ENCODE data around the gene GALNT18. TPM values are rescaled to one million over a fixed set of nuclear protein-coding genes. Genes with fewer than 3 reads are reported as not detected.

GALNT18 gene
- total RNA-seq, 4 donors from 2014 or later, result 4.7 to 20.4 (median 14.1) TPM

DNA sequence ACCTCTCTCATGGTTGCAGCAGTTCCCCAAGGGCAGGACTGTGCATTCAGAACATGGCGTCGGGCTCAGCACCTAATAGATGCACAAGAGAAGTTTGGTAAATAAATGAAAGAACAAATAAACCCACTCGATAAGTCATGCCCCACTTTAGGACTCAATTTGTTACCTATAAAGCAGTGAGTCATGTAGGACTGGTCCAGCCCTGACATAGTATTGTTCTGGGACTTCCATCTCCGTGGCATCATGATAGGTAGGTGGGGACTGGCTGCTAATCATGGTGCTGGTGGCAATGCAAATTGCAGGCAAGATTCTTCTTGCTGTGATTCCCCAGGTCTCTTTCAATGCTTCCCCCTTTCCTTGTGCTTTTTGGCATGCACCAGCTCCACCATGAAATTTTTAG is 150.6 kb downstream of the GALNT18 start:
- no peak overlapping the region for H3K27ac ChIP-seq
- TF ChIP-seq, protein P1, sequence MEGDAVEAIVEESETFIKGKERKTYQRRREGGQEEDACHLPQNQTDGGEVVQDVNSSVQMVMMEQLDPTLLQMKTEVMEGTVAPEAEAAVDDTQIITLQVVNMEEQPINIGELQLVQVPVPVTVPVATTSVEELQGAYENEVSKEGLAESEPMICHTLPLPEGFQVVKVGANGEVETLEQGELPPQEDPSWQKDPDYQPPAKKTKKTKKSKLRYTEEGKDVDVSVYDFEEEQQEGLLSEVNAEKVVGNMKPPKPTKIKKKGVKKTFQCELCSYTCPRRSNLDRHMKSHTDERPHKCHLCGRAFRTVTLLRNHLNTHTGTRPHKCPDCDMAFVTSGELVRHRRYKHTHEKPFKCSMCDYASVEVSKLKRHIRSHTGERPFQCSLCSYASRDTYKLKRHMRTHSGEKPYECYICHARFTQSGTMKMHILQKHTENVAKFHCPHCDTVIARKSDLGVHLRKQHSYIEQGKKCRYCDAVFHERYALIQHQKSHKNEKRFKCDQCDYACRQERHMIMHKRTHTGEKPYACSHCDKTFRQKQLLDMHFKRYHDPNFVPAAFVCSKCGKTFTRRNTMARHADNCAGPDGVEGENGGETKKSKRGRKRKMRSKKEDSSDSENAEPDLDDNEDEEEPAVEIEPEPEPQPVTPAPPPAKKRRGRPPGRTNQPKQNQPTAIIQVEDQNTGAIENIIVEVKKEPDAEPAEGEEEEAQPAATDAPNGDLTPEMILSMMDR (IDR thresholded peaks at IDR 0.05), result no peak
- TF ChIP-seq POLR2A (IDR thresholded peaks at IDR 0.05), result no peak
- no peak overlapping the region for H3K4me3 ChIP-seq
- DNase-seq, result no peak
- 73 to 82% methylated on average over 4 of the region's 4 CpGs for WGBS, 2 donors
- intact Hi-C loops (cut with DNase I), result no loop called here
- H3K36me3 ChIP-seq, result no peaks in the 10 kb centered on the region
- H3K27me3 ChIP-seq, result no peaks in the 10 kb centered on the region
- H3K4me1 ChIP-seq, result no peaks in the 10 kb centered on the region
- H3K9me3 ChIP-seq, result no peaks in the 10 kb centered on the region

DNA sequence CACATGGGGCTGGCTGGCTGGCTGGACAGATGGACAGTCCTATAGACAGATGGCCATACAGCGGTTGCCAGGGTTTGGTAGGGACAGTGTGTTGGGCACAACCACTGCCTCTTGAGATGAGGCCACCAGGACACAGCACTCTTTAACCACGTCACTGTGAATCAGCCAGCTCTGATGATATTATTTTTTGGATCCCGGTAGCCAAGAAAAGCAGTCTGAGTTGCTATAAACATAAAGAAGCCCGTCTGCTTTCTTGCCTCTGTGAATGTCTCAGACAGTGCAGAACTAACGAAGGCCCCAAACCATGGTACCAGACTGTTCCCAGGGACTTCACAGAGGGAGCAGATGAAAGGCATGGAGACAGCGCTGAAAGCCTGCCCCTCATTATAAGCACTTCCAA is 152.9 kb downstream of the GALNT18 start:
- no peak for TF ChIP-seq POLR2A (IDR thresholded peaks at IDR 0.05)
- TF ChIP-seq, protein P1 (IDR thresholded peaks at IDR 0.05), result no peak
- Histone ChIP-seq H3K4me3 (no peak overlapping the region), H3K9me3 (no peaks in the 10 kb centered on the region), H3K36me3 (no peaks in the 10 kb centered on the region), H3K27ac (peak overlapping the region in 1 of 4 donors; percentile 14), H3K4me1 (peaks cover 0 to 5% (median 0%) of the 10 kb centered on the region in 3 donors), H3K27me3 (no peaks in the 10 kb centered on the region)
- WGBS, 2 donors, result 74 to 76% methylated on average over 4 to 6 of the region's 6 CpGs
- intact Hi-C loops (cut with DNase I), result no loop called here
- no peak for DNase-seq

DNA sequence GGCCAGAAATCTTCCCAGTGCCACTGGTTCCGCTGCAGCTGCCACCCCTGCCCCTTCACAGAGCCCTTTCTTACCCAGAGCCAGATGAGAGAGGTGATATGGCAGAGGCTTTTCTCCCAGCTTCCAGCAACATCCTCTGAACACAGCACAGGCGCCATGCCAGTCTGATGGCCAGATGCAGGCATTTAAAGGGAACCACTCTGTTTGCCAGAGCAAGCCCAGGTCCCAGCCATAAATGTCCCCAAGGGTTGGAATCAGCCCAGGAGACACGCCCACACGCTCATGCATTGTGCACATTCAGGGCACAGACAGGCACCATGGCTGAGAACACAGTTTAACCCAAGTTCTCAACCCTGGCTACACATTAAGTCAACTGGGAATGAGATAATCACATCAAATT is 154.5 kb downstream of the GALNT18 start:
- DNase-seq, result no peak
- Histone ChIP-seq H3K4me1 (peaks cover 0 to 20% (median 0%) of the 10 kb centered on the region in 3 donors), H3K9me3 (no peaks in the 10 kb centered on the region), H3K27ac (no peak overlapping the region), H3K36me3 (no peaks in the 10 kb centered on the region), H3K4me3 (no peak overlapping the region), H3K27me3 (no peaks in the 10 kb centered on the region)
- no peak for TF ChIP-seq POLR2A (IDR thresholded peaks at IDR 0.05)
- TF ChIP-seq, protein P1 (IDR thresholded peaks at IDR 0.05), result no peak
- intact Hi-C loops (cut with DNase I), result no loop called here
- WGBS, 2 donors, result 70 to 80% methylated on average over 2 of the region's 4 CpGs

DNA sequence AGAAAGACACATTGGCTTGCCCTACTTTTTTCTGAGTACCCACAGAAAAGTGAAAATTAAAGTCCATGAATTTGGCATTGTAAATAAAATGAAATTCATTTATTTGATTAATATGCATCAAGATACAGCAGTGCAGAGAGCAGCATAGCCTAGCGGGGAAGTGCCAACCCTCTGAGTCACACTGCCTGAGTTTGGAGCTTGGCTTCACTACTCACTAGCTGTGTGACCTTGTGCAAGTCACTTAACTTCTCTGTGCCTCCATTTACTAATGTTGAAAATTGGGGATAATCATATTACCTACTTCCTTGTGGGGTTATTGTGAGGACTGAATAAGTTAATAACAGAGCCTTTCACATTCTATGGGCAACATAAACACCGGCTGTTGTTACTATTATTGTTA is 157.2 kb downstream of the GALNT18 start:
- H3K27me3 ChIP-seq, result no peaks in the 10 kb centered on the region
- 86 to 88% methylated on average over 2 of the region's 2 CpGs for WGBS, 2 donors
- no peak overlapping the region for H3K4me3 ChIP-seq
- H3K36me3 ChIP-seq, result no peaks in the 10 kb centered on the region
- H3K4me1 ChIP-seq, result peaks cover 0 to 33% (median 4%) of the 10 kb centered on the region in 3 donors
- no peaks in the 10 kb centered on the region for H3K9me3 ChIP-seq
- DNase-seq, result no peak
- intact Hi-C loops (cut with DNase I), result no loop called here
- no peak for TF ChIP-seq POLR2A (IDR thresholded peaks at IDR 0.05)
- TF ChIP-seq, protein P1 (IDR thresholded peaks at IDR 0.05), result no peak
- H3K27ac ChIP-seq, result no peak overlapping the region

DNA sequence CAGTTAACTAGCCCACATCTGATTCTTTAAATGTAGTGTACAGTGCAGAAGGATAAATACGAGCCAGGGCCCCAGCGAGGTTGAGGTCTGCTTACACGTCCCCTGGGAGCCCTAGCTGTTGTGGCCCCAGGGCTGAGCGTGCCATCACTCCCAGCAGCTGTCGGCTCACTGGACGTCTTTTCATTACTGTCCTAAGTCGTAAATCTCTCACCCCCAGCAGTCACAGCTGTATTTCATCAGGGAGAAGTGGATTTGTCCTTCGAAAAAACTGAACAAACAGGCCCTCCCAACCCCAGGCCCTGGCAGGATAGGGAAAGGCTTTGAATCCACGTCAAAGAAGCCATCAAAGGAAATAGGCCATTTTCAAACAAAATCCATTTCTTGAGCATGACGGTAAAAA is 158.4 kb downstream of the GALNT18 start:
- no peak for DNase-seq
- Histone ChIP-seq H3K27me3 (no peaks in the 10 kb centered on the region), H3K4me3 (no peak overlapping the region), H3K36me3 (no peaks in the 10 kb centered on the region), H3K9me3 (no peaks in the 10 kb centered on the region), H3K27ac (peak overlapping the region in 3 of 4 donors; percentile 7 to 28 (median 19)), H3K4me1 (peaks cover 0 to 33% (median 4%) of the 10 kb centered on the region in 3 donors)
- WGBS, 2 donors, result 52 to 54% methylated on average over 10 of the region's 10 CpGs
- intact Hi-C loops (cut with DNase I), result no loop called here
- TF ChIP-seq, protein P1 (IDR thresholded peaks at IDR 0.05), result no peak
- no peak for TF ChIP-seq POLR2A (IDR thresholded peaks at IDR 0.05)
